ENCODE measurements around the gene KCNK1.

DNA sequence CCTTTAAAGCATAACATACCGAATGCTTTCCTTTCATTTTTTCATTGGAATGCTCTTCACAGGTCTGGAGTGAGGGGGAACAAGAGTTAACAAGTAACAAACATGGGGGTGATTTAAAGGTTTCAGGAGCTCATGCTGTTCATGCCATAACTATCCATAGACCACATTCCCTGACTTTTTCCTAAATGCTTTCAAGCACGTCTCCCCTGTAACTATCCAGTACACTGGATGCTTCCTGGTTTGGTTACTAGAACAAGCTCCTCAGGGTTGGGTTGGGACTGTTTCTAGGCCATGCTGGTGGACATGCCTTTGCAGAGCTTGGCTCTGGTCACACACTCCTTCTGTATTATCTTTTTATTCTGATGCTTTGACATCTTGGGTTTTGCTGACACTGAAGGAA is 38.6 kb downstream of the KCNK1 start:
- no peak for TF ChIP-seq POLR2A (IDR thresholded peaks at IDR 0.05)
- TF ChIP-seq, protein P1, sequence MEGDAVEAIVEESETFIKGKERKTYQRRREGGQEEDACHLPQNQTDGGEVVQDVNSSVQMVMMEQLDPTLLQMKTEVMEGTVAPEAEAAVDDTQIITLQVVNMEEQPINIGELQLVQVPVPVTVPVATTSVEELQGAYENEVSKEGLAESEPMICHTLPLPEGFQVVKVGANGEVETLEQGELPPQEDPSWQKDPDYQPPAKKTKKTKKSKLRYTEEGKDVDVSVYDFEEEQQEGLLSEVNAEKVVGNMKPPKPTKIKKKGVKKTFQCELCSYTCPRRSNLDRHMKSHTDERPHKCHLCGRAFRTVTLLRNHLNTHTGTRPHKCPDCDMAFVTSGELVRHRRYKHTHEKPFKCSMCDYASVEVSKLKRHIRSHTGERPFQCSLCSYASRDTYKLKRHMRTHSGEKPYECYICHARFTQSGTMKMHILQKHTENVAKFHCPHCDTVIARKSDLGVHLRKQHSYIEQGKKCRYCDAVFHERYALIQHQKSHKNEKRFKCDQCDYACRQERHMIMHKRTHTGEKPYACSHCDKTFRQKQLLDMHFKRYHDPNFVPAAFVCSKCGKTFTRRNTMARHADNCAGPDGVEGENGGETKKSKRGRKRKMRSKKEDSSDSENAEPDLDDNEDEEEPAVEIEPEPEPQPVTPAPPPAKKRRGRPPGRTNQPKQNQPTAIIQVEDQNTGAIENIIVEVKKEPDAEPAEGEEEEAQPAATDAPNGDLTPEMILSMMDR (IDR thresholded peaks at IDR 0.05), result no peak
- no peak for TF ChIP-seq POLR2AphosphoS5 (IDR thresholded peaks at IDR 0.05)
